Measurements from ENCODE around the gene RNU1-3.
"Not testable (repeated sequence)": the region's sequence is repeated elsewhere in the genome, so short reads cannot be mapped to it uniquely, and the experiment has no call there.

RNU1-3 gene

GRCh38 chr1:16644482-16645270 lies 22.1 kb downstream of the RNU1-3 start:
- H3K4me3 ChIP-seq (ENCODE audit: low read length in 2 of 2) = peak overlapping the region; percentile 86 to 90
- H3K4me1 ChIP-seq (ENCODE audit: control insufficient read depth in 2 of 2, insufficient read depth in 2 of 2, low read length in 2 of 2) = peaks cover 25 to 31% of the 10 kb centered on the region in 2 donors
- not testable (repeated sequence) for H3K9me3 ChIP-seq (ENCODE audit: control insufficient read depth in 2 of 2, low read length in 2 of 2); H3K36me3 ChIP-seq (ENCODE audit: control insufficient read depth in 2 of 2, insufficient read depth in 2 of 2, low read length in 2 of 2); H3K27me3 ChIP-seq (ENCODE audit: control insufficient read depth in 2 of 2, insufficient read depth in 2 of 2, low read length in 2 of 2)
- H3K27ac ChIP-seq (ENCODE audit: low read depth in 2 of 2, low read length in 2 of 2) = peak overlapping the region; percentile 50 to 80
- H3K9ac ChIP-seq (ENCODE audit: low read depth in 1 of 2, low read length in 2 of 2) = peak overlapping the region; percentile 76 to 85

DNA sequence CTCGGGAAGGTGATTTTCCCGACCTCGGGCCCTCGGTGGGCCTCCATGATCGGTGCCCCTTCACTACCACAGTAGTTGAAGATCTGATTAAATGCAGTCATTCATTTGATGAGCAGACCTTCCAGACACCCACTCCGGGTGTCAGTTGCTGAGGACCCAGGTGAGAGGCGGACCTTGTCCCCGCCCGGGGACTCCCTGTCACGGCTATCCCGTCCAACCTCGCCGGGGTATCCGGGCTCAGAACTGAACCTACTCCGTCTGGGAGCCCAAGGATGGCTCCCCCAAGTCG lies 22.6 kb downstream of the RNU1-3 start:
- Histone ChIP-seq H3K27me3 (ENCODE audit: control insufficient read depth in 2 of 2, insufficient read depth in 2 of 2, low read length in 2 of 2) (no peaks in the 10 kb centered on the region), H3K4me1 (ENCODE audit: control insufficient read depth in 2 of 2, insufficient read depth in 2 of 2, low read length in 2 of 2) (peaks cover 25 to 31% of the 10 kb centered on the region in 2 donors), H3K27ac (ENCODE audit: low read depth in 2 of 2, low read length in 2 of 2) (peak overlapping the region; percentile 50 to 80), H3K9me3 (ENCODE audit: control insufficient read depth in 2 of 2, low read length in 2 of 2) (no peaks in the 10 kb centered on the region), H3K9ac (ENCODE audit: low read depth in 1 of 2, low read length in 2 of 2) (peak overlapping the region; percentile 76 to 85), H3K4me3 (ENCODE audit: low read length in 2 of 2) (peak overlapping the region; percentile 86 to 90), H3K36me3 (ENCODE audit: control insufficient read depth in 2 of 2, insufficient read depth in 2 of 2, low read length in 2 of 2) (peaks cover 3 to 8% of the 10 kb centered on the region in 2 donors)

DNA sequence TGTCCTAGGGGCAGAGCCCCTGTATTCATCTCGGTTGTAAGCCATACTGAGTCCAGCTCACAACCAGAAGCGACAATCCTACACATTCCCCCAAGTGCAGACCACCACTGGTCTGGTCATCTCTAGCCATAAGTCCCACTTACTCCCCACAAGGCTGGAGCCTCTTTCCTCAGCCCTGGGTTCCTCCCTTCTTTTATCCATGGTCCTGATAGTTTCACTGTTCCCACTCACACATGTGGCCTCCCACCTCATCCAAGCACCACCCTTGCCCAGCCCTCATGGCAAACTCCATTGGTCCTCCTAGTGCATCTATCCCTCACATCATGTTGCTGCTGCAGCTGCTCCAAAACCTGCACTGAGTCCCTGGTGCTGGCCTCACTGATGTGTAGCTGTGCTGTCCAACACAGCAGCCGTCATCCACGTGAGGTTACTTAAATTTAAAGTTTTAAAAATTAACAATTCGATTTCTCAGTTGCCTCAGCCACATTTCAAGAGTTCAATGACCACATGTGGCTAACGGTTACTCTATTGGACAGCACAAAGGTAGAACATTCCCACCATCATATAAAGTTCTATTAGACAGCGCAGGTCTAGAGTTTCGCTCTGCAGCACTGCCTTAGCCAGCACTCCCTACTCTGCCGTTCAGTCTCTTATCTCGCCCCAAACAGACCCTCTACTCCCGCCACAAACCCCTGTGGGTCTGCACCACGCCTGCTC lies 23.1 kb downstream of the RNU1-3 start:
- H3K4me1 ChIP-seq (ENCODE audit: control insufficient read depth in 2 of 2, insufficient read depth in 2 of 2, low read length in 2 of 2) = peaks cover 25 to 31% of the 10 kb centered on the region in 2 donors
- H3K9ac ChIP-seq (ENCODE audit: low read depth in 1 of 2, low read length in 2 of 2) = peak overlapping the region; percentile 76 to 85
- H3K9me3 ChIP-seq (ENCODE audit: control insufficient read depth in 2 of 2, low read length in 2 of 2); H3K27me3 ChIP-seq (ENCODE audit: control insufficient read depth in 2 of 2, insufficient read depth in 2 of 2, low read length in 2 of 2): not testable (repeated sequence)
- H3K4me3 ChIP-seq (ENCODE audit: low read length in 2 of 2) = peak overlapping the region; percentile 86 to 90
- H3K36me3 ChIP-seq (ENCODE audit: control insufficient read depth in 2 of 2, insufficient read depth in 2 of 2, low read length in 2 of 2) = peaks cover 3 to 11% of the 10 kb centered on the region in 2 donors
- H3K27ac ChIP-seq (ENCODE audit: low read depth in 2 of 2, low read length in 2 of 2) = peak overlapping the region in 1 of 2 donors; percentile 80

DNA sequence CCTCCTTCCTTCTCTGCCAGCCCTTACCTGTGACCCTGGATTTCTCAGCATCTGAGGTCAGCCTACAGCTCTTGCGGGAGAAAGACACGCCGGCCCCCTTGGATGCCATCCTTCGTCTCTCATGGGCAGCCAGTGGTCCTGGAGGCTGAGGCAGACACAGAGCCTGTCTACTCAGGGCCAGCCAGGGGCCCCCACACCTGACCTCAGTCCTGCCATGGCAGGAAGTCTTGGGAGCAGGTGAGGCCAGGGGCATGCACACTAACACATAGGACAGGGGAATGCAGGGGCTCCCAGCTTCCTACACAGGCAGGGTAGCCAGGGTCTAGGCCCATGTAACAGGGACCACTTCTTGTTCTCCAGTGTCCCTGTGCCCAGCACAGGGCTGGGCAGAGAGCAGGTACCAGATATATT lies 23.7 kb downstream of the RNU1-3 start:
- peaks cover 25 to 31% of the 10 kb centered on the region in 2 donors for H3K4me1 ChIP-seq (ENCODE audit: control insufficient read depth in 2 of 2, insufficient read depth in 2 of 2, low read length in 2 of 2)
- peak overlapping the region; percentile 24 to 90 for H3K4me3 ChIP-seq (ENCODE audit: low read length in 2 of 2)
- H3K36me3 ChIP-seq (ENCODE audit: control insufficient read depth in 2 of 2, insufficient read depth in 2 of 2, low read length in 2 of 2) = peaks cover 3 to 11% of the 10 kb centered on the region in 2 donors
- H3K9ac ChIP-seq (ENCODE audit: low read depth in 1 of 2, low read length in 2 of 2) = peak overlapping the region; percentile 56 to 57
- peak overlapping the region; percentile 57 to 64 for H3K27ac ChIP-seq (ENCODE audit: low read depth in 2 of 2, low read length in 2 of 2)
- H3K9me3 ChIP-seq (ENCODE audit: control insufficient read depth in 2 of 2, low read length in 2 of 2); H3K27me3 ChIP-seq (ENCODE audit: control insufficient read depth in 2 of 2, insufficient read depth in 2 of 2, low read length in 2 of 2): not testable (repeated sequence)

DNA sequence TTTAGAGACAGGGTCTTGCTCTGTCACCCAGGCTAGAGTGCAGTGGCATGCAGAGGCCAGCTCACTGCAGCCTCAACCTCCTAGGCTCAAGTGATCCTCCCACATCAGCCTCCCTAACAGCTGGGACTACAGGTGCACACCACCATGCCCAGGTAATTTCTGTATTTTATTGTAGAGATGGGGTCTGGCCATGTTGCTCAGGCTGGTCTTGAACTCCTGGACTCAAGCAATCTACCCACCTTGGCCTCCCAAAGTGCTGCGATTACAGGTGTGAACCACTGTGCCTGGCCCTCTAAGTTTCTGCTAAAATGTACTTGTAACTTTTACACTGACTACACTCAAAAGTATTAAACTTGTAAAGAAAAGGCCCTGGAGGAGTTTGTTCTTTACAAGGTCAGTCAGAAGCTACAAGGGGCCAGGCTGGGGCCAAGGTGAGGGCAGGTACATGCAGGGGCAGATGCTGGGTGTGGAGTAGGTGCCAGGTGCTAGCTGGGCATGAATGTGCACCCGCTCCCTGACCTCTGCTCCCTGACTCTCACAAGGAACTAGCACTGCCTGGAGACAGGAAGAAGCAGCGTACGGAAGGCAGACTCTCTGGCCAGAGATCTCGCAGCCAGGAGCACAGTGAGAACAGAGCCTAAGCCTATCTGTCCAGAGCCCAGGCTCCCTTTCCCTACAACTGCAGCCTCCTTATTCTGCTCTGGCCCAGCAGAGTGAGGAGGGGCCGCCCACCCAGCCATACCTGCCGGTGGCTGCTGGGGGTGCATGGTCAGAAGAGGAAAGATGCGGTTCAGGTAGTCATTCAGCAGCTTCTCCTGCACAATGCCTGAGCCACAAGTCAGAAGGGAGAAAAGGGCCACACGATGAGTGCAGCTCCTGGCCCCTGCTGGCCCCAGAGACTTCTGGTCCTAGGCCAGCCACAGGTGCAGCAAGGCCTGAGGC lies 24.5 kb downstream of the RNU1-3 start:
- peak overlapping the region; percentile 57 to 64 for H3K27ac ChIP-seq (ENCODE audit: low read depth in 2 of 2, low read length in 2 of 2)
- peaks cover 25 to 31% of the 10 kb centered on the region in 2 donors for H3K4me1 ChIP-seq (ENCODE audit: control insufficient read depth in 2 of 2, insufficient read depth in 2 of 2, low read length in 2 of 2)
- H3K4me3 ChIP-seq (ENCODE audit: low read length in 2 of 2) = peak overlapping the region; percentile 24 to 90
- not testable (repeated sequence) for H3K9me3 ChIP-seq (ENCODE audit: control insufficient read depth in 2 of 2, low read length in 2 of 2); H3K27me3 ChIP-seq (ENCODE audit: control insufficient read depth in 2 of 2, insufficient read depth in 2 of 2, low read length in 2 of 2)
- peak overlapping the region; percentile 56 to 57 for H3K9ac ChIP-seq (ENCODE audit: low read depth in 1 of 2, low read length in 2 of 2)
- peaks cover 3 to 11% of the 10 kb centered on the region in 2 donors for H3K36me3 ChIP-seq (ENCODE audit: control insufficient read depth in 2 of 2, insufficient read depth in 2 of 2, low read length in 2 of 2)

- not testable (repeated sequence) for H3K9ac ChIP-seq (ENCODE audit: low read depth in 1 of 2, low read length in 2 of 2); H3K27ac ChIP-seq (ENCODE audit: low read depth in 2 of 2, low read length in 2 of 2); H3K9me3 ChIP-seq (ENCODE audit: control insufficient read depth in 2 of 2, low read length in 2 of 2); H3K4me3 ChIP-seq (ENCODE audit: low read length in 2 of 2); H3K27me3 ChIP-seq (ENCODE audit: control insufficient read depth in 2 of 2, insufficient read depth in 2 of 2, low read length in 2 of 2)
- H3K36me3 ChIP-seq (ENCODE audit: control insufficient read depth in 2 of 2, insufficient read depth in 2 of 2, low read length in 2 of 2) = peaks cover 3 to 17% of the 10 kb centered on the region in 2 donors
- H3K4me1 ChIP-seq (ENCODE audit: control insufficient read depth in 2 of 2, insufficient read depth in 2 of 2, low read length in 2 of 2) = peaks cover 25 to 31% of the 10 kb centered on the region in 2 donors
Observed at GRCh38 chr1:16641159-16641975, 25.4 kb downstream of the RNU1-3 start.

DNA sequence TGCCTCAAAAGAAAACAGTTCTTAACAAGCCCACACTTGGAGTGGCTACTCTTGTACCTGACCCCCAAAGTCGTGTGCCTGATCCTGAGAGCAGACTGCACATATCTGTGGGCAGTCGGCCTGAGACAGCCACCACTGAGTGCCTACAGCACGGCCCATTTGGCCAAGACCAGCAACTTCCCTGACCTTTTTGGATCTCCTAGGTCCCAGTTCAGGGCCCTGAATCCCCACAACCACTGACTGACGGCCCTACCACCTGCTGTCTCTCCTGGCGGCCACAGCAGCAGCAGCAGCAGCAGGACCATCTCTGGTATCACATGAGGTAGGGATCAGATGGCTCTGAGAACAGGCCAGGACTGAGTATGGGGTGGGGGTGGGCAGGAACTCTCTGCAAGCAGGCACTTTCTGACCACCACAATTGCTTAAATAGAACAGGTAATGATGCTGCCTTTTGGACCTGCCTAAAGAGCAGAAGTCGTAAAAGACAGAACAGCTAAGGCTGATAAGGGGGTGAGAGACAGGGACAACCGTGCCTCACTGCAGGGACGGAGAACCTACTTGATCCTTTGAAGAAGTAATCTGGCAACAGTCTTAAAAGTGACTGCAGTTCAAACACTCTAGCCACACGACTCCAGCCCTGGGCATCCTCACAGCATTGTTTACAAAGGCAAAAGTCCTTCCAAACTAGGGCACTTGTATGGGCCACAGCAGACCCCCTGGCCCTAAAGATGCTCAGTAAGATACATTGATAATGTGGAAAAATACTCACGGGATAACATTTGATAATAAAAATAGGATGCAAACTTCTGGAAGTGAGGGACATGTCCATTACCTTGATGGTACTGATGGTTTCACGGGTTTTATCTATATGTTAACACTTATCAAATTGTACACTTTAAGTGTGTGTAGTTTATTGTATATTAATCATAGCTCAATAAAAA lies 27.4 kb downstream of the RNU1-3 start:
- H3K9me3 ChIP-seq (ENCODE audit: control insufficient read depth in 2 of 2, low read length in 2 of 2); H3K4me3 ChIP-seq (ENCODE audit: low read length in 2 of 2); H3K9ac ChIP-seq (ENCODE audit: low read depth in 1 of 2, low read length in 2 of 2); H3K27ac ChIP-seq (ENCODE audit: low read depth in 2 of 2, low read length in 2 of 2); H3K27me3 ChIP-seq (ENCODE audit: control insufficient read depth in 2 of 2, insufficient read depth in 2 of 2, low read length in 2 of 2): not testable (repeated sequence)
- Histone ChIP-seq H3K4me1 (ENCODE audit: control insufficient read depth in 2 of 2, insufficient read depth in 2 of 2, low read length in 2 of 2) (peaks cover 17 to 24% of the 10 kb centered on the region in 2 donors), H3K36me3 (ENCODE audit: control insufficient read depth in 2 of 2, insufficient read depth in 2 of 2, low read length in 2 of 2) (peaks cover 3 to 17% of the 10 kb centered on the region in 2 donors)

- H3K4me3 ChIP-seq (ENCODE audit: low read length in 2 of 2); H3K9ac ChIP-seq (ENCODE audit: low read depth in 1 of 2, low read length in 2 of 2); H3K27ac ChIP-seq (ENCODE audit: low read depth in 2 of 2, low read length in 2 of 2); H3K27me3 ChIP-seq (ENCODE audit: control insufficient read depth in 2 of 2, insufficient read depth in 2 of 2, low read length in 2 of 2); H3K9me3 ChIP-seq (ENCODE audit: control insufficient read depth in 2 of 2, low read length in 2 of 2): not testable (repeated sequence)
- Histone ChIP-seq H3K4me1 (ENCODE audit: control insufficient read depth in 2 of 2, insufficient read depth in 2 of 2, low read length in 2 of 2) (peaks cover 8 to 14% of the 10 kb centered on the region in 2 donors), H3K36me3 (ENCODE audit: control insufficient read depth in 2 of 2, insufficient read depth in 2 of 2, low read length in 2 of 2) (peaks cover 9 to 24% of the 10 kb centered on the region in 2 donors)
Observed at GRCh38 chr1:16637941-16638778, 28.6 kb downstream of the RNU1-3 start.

Measured in mucosa of rectum (tissue), 2 donors.